GM23338 (cell line): ENCODE measurements around the gene SPATS2.

Source experiments
- JUNB ChIP-seq: IDR thresholded peaks from one replicate; pipeline ENCODE4 v1.6.1; 2016; ENCODE audit warnings: antibody characterized with exemption; ENCODE audit not compliant: unreplicated experiment
- POLR2AphosphoS5 ChIP-seq: IDR thresholded peaks from 2 replicates; pipeline ENCODE4 v1.6.1; 2016; ENCODE audit warnings: antibody characterized with exemption, low read depth
- TF ChIP-seq, protein P1 (sequence below), 2 experiments: fragments of 200-600 bp in 1 of 2; sonication (generic) in 1 of 2; conservative IDR thresholded peaks; 2 replicates each; pipeline versions ENCODE4 v1.5.1 to v1.6.1; 2016 to 2017; ENCODE audit warnings: antibody characterized with exemption in 2 of 2, low read depth in 2 of 2, mild to moderate bottlenecking in 2 of 2, moderate library complexity in 1 of 2
- TF ChIP-seq, protein P2 (sequence below): IDR thresholded peaks from 2 replicates; pipeline ENCODE4 v1.6.1; 2016; ENCODE audit warnings: antibody characterized with exemption
- TF ChIP-seq, protein P3 (sequence below): IDR thresholded peaks from one replicate; pipeline ENCODE4 v1.6.1; 2018; ENCODE audit warnings: antibody characterized with exemption; ENCODE audit not compliant: unreplicated experiment

DNA sequence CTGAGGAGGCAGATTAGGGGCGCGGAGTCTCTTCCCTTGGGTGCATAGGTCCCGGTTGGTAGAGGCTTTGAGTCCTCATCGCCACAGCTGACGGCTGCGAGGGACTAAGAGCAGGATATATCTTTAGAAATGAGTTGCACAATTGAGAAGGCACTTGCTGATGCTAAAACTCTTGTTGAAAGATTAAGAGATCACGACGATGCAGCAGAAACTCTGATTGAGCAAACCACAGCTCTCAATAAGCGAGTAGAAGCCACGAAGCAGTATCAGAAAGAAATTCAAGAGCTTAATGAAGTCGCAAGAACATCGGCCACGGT, 22.1 kb downstream of the SPATS2 start:
- TF ChIP-seq, protein P1, sequence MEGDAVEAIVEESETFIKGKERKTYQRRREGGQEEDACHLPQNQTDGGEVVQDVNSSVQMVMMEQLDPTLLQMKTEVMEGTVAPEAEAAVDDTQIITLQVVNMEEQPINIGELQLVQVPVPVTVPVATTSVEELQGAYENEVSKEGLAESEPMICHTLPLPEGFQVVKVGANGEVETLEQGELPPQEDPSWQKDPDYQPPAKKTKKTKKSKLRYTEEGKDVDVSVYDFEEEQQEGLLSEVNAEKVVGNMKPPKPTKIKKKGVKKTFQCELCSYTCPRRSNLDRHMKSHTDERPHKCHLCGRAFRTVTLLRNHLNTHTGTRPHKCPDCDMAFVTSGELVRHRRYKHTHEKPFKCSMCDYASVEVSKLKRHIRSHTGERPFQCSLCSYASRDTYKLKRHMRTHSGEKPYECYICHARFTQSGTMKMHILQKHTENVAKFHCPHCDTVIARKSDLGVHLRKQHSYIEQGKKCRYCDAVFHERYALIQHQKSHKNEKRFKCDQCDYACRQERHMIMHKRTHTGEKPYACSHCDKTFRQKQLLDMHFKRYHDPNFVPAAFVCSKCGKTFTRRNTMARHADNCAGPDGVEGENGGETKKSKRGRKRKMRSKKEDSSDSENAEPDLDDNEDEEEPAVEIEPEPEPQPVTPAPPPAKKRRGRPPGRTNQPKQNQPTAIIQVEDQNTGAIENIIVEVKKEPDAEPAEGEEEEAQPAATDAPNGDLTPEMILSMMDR (conservative IDR thresholded peaks at IDR 0.05; ENCODE audit: low read depth in 2 of 2): no peak
- TF ChIP-seq POLR2AphosphoS5: no peak
- TF ChIP-seq, protein P2, sequence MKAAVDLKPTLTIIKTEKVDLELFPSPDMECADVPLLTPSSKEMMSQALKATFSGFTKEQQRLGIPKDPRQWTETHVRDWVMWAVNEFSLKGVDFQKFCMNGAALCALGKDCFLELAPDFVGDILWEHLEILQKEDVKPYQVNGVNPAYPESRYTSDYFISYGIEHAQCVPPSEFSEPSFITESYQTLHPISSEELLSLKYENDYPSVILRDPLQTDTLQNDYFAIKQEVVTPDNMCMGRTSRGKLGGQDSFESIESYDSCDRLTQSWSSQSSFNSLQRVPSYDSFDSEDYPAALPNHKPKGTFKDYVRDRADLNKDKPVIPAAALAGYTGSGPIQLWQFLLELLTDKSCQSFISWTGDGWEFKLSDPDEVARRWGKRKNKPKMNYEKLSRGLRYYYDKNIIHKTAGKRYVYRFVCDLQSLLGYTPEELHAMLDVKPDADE: no peak
- TF ChIP-seq JUNB: no peak
- TF ChIP-seq, protein P3, sequence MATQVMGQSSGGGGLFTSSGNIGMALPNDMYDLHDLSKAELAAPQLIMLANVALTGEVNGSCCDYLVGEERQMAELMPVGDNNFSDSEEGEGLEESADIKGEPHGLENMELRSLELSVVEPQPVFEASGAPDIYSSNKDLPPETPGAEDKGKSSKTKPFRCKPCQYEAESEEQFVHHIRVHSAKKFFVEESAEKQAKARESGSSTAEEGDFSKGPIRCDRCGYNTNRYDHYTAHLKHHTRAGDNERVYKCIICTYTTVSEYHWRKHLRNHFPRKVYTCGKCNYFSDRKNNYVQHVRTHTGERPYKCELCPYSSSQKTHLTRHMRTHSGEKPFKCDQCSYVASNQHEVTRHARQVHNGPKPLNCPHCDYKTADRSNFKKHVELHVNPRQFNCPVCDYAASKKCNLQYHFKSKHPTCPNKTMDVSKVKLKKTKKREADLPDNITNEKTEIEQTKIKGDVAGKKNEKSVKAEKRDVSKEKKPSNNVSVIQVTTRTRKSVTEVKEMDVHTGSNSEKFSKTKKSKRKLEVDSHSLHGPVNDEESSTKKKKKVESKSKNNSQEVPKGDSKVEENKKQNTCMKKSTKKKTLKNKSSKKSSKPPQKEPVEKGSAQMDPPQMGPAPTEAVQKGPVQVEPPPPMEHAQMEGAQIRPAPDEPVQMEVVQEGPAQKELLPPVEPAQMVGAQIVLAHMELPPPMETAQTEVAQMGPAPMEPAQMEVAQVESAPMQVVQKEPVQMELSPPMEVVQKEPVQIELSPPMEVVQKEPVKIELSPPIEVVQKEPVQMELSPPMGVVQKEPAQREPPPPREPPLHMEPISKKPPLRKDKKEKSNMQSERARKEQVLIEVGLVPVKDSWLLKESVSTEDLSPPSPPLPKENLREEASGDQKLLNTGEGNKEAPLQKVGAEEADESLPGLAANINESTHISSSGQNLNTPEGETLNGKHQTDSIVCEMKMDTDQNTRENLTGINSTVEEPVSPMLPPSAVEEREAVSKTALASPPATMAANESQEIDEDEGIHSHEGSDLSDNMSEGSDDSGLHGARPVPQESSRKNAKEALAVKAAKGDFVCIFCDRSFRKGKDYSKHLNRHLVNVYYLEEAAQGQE: no peak
